22Rv1 (cell line): ENCODE measurements around the gene LRRC26.
A peak's percentile ranks its signal among the peaks of the same experiment; 100 is the strongest.

Source experiments
- H3K27ac ChIP-seq: fragments of 450-650 bp; 2 replicates; pipeline ENCODE4 v1.5.1; 2017
- CTCF ChIP-seq: fragments of 450-650 bp; IDR thresholded peaks from 2 replicates; pipeline ENCODE4 v1.5.1; 2017; ENCODE audit warnings: mild to moderate bottlenecking
- ZFX ChIP-seq: fragments of 450-650 bp; IDR thresholded peaks from 2 replicates; pipeline ENCODE4 v1.6.1; 2017; ENCODE audit warnings: antibody characterized with exemption, borderline replicate concordance

LRRC26 gene

DNA sequence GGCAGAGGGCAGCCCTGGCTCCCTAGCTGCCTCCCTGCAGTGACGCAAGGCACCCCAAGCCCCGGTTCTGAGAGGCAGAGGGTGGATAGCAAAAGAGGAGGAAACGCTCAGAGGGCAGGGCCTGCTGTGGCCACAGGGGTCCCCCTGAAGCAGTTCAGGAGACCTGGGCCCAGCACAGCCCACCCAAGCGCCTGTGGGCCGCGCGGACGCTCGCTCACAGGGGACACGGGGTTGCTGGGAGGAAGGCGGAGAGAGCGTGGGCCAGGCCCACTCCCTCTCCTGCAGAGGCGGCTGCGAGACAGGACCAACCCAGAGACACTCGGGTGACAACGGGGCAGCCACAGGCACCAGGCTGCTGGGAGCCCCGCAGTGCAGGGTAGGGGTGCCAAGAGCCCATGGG, 9.9 kb upstream of the LRRC26 start:
- no peak overlapping the region for H3K27ac ChIP-seq
- no peak for TF ChIP-seq CTCF
- TF ChIP-seq ZFX, result no peak

- H3K27ac ChIP-seq, result no peak overlapping the region
- TF ChIP-seq CTCF (no peak), ZFX (no peak)
These were observed 9.2 kb upstream of the LRRC26 start for GRCh38 chr9:137178939-137179630.

DNA sequence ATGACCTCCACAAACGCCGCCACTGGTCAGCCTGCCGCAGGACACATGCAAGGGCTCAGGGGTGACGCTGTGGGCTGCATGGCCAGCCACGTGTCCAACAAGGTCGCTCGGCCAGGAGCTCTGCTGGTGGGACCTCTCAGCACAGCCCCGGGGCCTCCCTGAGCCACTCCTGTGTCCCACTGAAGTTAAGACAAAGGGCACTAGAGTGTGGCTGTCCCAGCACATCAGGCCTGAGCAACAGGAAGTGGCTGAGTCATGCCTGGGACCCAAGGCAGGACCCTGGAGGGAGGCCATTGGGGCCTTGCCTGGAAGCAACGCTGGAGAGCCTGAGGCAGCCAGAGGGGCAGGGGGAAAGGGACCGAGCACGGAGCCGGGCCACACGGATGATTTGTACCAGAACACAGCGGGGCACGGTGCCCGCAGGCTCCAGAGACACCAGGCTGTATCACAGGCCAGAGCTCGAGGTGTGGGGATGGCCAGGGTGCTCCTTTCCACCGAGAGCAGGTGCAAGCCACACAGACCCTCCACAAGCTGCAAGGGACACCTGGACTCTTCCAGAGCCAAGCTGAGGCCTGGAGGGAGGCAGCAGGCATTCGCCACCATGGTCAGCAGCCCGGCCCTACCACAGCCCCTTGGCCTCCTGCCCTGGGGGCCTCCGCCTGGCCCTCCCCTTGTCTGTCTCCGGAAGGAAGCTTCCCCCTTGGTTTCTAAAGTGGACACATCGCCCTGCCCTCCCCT, 8.5 kb upstream of the LRRC26 start:
- no peak for TF ChIP-seq ZFX
- TF ChIP-seq CTCF, result no peak
- H3K27ac ChIP-seq, result 0 out of 2 replicates have a peak overlapping the region, but pooled peaks have one; percentile 98

DNA sequence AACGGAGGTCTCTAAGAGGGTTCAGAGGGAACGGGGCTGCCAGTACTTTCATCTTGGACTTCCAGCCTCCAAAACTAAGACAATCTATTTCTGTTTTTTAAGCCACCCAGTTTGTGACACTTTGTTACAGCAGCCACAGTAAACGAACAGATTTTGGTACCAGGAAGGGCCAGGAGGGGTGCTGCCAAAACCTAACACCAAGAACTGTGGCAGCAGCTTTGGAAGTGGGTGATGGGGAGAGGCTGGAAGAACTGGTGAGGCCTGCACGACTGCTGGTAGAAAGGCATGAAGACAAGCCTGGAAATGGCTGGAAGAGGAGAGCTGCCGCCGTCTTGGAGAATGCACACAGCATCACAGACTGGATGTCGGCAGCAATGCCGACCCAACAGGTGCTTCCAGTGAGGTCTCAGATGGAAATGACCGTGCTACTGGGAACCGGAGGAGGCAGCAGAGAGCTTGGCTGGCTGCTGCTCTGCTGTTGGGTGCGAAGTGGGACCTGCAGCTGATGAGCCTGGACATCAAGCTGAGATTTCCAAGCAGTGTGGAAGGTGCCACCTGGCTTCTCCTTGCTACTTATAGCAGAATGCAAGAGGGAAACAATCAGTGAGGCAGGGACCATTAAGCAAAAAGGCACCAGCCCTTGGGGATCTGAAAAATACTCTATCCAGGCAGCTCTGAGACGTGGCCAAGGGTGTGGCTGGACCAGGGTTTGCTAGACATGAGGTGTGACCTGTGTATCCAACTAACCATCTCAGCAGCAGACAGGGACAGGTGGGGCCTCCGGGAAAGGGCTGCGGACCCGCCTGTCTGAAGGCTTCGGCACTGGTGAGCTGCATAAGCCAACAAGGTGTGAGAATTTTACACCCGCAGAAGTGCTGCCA, 6.7 kb upstream of the LRRC26 start:
- no peak for TF ChIP-seq ZFX
- TF ChIP-seq CTCF, result peak; percentile 92
- peak overlapping the region; percentile 98 for H3K27ac ChIP-seq

GRCh38 chr9:137175345-137175961, 5.6 kb upstream of the LRRC26 start:
- TF ChIP-seq ZFX (no peak), CTCF (no peak)
- peak overlapping the region; percentile 98 for H3K27ac ChIP-seq

DNA sequence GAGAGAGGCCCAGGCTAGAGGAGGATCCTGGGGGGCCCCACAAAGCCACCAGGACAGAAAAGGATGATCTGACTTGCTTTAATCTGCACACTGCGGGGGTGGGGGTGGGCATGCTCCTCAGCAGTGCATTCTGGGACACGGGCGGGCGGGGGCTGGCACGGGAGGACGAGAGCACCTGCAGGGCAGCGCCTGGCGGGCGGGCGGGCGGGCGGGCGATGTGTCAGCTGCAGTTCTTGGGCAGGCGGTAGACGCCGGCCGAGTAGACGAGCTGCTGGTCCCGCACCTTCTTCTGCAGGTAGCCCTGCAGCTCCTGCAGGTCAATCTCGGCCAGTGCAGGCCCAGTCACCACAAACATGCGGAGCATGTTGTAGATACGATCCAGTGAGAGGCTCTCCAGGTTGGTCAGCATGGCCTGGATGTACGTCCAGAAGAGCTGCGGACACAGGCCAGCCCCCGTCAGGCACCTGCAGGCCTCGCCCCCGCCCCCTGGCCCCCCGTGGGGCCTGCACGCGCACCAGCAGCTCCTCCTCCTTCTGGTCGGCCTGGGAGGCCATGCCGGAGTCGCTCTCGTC, 5.0 kb upstream of the LRRC26 start:
- H3K27ac ChIP-seq, result peak overlapping the region; percentile 98
- no peak for TF ChIP-seq CTCF
